Measurements from ENCODE around the gene ATP6V0C.
"Not testable (repeated sequence)": the region's sequence is repeated elsewhere in the genome, so short reads cannot be mapped to it uniquely, and the experiment has no call there.

Gene ATP6V0C

GRCh38 chr16:2474877-2475412 lies 38.8 kb upstream of the ATP6V0C start, which contains the start of gene TBC1D24:
Gene TBC1D24, plus strand, starts transcription at chr16:2475127. Its CDS starts 21,022 bp downstream, at chr16:2496149.
- DNase-seq (ENCODE audit: low read depth, low spot score): peak; percentile 53

GRCh38 chr16:2475413-2476344 lies 38.1 kb upstream of the ATP6V0C start:
- no peak for DNase-seq (ENCODE audit: low read depth, low spot score)

- no peak for DNase-seq (ENCODE audit: low read depth, low spot score)
These were observed 37.4 kb upstream of the ATP6V0C start for GRCh38 chr16:2476345-2476720.

- no peak for DNase-seq (ENCODE audit: low read depth, low spot score)
These were observed 37.0 kb upstream of the ATP6V0C start for GRCh38 chr16:2476741-2477140.

GRCh38 chr16:2477327-2477726 lies 36.4 kb upstream of the ATP6V0C start:
- no peak for DNase-seq (ENCODE audit: low read depth, low spot score)

- no peak for DNase-seq (ENCODE audit: low read depth, low spot score)
These were observed 35.5 kb upstream of the ATP6V0C start for GRCh38 chr16:2478279-2478678.

GRCh38 chr16:2479996-2480395 lies 33.8 kb upstream of the ATP6V0C start:
- not testable (repeated sequence) for DNase-seq (ENCODE audit: low read depth, low spot score)

- DNase-seq (ENCODE audit: low read depth, low spot score): no peak
These were observed 32.8 kb upstream of the ATP6V0C start for GRCh38 chr16:2480948-2481347.

- no peak for DNase-seq (ENCODE audit: low read depth, low spot score)
These were observed 32.1 kb upstream of the ATP6V0C start for GRCh38 chr16:2481676-2482075.

GRCh38 chr16:2482249-2482648 lies 31.5 kb upstream of the ATP6V0C start:
- no peak for DNase-seq (ENCODE audit: low read depth, low spot score)

- DNase-seq (ENCODE audit: low read depth, low spot score): no peak
These were observed 30.8 kb upstream of the ATP6V0C start for GRCh38 chr16:2482708-2483534.

- DNase-seq (ENCODE audit: low read depth, low spot score): no peak
These were observed 29.5 kb upstream of the ATP6V0C start for GRCh38 chr16:2483939-2484897.

- DNase-seq (ENCODE audit: low read depth, low spot score): no peak
These were observed 28.7 kb upstream of the ATP6V0C start for GRCh38 chr16:2484898-2485508.

- DNase-seq (ENCODE audit: low read depth, low spot score): no peak
These were observed 27.8 kb upstream of the ATP6V0C start for GRCh38 chr16:2485811-2486507.

GRCh38 chr16:2486645-2487516 lies 26.9 kb upstream of the ATP6V0C start:
- DNase-seq (ENCODE audit: low read depth, low spot score): peak; percentile 57

GRCh38 chr16:2487517-2487842 lies 26.3 kb upstream of the ATP6V0C start:
- DNase-seq (ENCODE audit: low read depth, low spot score): no peak

- no peak for DNase-seq (ENCODE audit: low read depth, low spot score)
These were observed 25.7 kb upstream of the ATP6V0C start for GRCh38 chr16:2487903-2488531.

- DNase-seq (ENCODE audit: low read depth, low spot score): no peak
These were observed 24.2 kb upstream of the ATP6V0C start for GRCh38 chr16:2489581-2489980.
